ENCODE results near the gene PTPRT. TPM values are rescaled to one million over a fixed set of nuclear protein-coding genes. Genes with fewer than 3 reads are reported as not detected.

Gene PTPRT
- total and polyA plus RNA-seq, 7 donors: under 0.01 to 0.09 (median 0.03) TPM; not detected in 1

GRCh38 chr20:42978184-42978974, 211.3 kb downstream of the PTPRT start:
- Histone ChIP-seq H3K36me3 (ENCODE audit: insufficient read depth in 1 of 2, low read depth in 1 of 2) (no peaks in the 10 kb centered on the region), H3K27me3 (ENCODE audit: insufficient read depth in 3 of 3, low read length in 2 of 3) (no peaks in the 10 kb centered on the region), H3K4me1 (no peaks in the 10 kb centered on the region), H3K4me3 (no peak overlapping the region), H3K27ac (no peak overlapping the region), H3K9me3 (no peaks in the 10 kb centered on the region)
- intact Hi-C loops (cut with DNase I): no loop called here
- no peak for TF ChIP-seq CTCF (IDR thresholded peaks at IDR 0.05)
- DNase-seq (no peak), ATAC-seq (no peak)
- 83 to 84% (median 84%) methylated on average over 12 of the region's 12 CpGs for WGBS, 3 donors

- 91 to 98% (median 91%) methylated on average over 1 of the region's 1 CpG for WGBS, 3 donors
- intact Hi-C loops (cut with DNase I): no loop called here
- ATAC-seq (no peak), DNase-seq (no peak)
- H3K27ac ChIP-seq: no peak overlapping the region
- no peaks in the 10 kb centered on the region for H3K4me1 ChIP-seq
- H3K4me3 ChIP-seq: no peak overlapping the region
- no peaks in the 10 kb centered on the region for H3K27me3 ChIP-seq (ENCODE audit: insufficient read depth in 3 of 3, low read length in 2 of 3)
- TF ChIP-seq CTCF (IDR thresholded peaks at IDR 0.05): no peak
- H3K36me3 ChIP-seq (ENCODE audit: insufficient read depth in 1 of 2, low read depth in 1 of 2): no peaks in the 10 kb centered on the region
- H3K9me3 ChIP-seq: no peaks in the 10 kb centered on the region
Observed at GRCh38 chr20:42975974-42976373, 213.7 kb downstream of the PTPRT start.

- Histone ChIP-seq H3K4me1 (no peaks in the 10 kb centered on the region), H3K36me3 (ENCODE audit: insufficient read depth in 1 of 2, low read depth in 1 of 2) (no peaks in the 10 kb centered on the region), H3K9me3 (no peaks in the 10 kb centered on the region), H3K27ac (no peak overlapping the region), H3K27me3 (ENCODE audit: insufficient read depth in 3 of 3, low read length in 2 of 3) (no peaks in the 10 kb centered on the region), H3K4me3 (no peak overlapping the region)
- intact Hi-C loops (cut with DNase I): no loop called here
- WGBS, 3 donors: 74 to 79% (median 75%) methylated on average over 8 of the region's 8 CpGs
- ATAC-seq (no peak), DNase-seq (no peak)
- no peak for TF ChIP-seq CTCF (IDR thresholded peaks at IDR 0.05)
Observed at GRCh38 chr20:42974347-42974746, 215.4 kb downstream of the PTPRT start.

GRCh38 chr20:42972591-42972990, 217.1 kb downstream of the PTPRT start:
- H3K27ac ChIP-seq: no peak overlapping the region
- ATAC-seq (no peak), DNase-seq (no peak)
- intact Hi-C loops (cut with DNase I): no loop called here
- H3K27me3 ChIP-seq (ENCODE audit: insufficient read depth in 3 of 3, low read length in 2 of 3): no peaks in the 10 kb centered on the region
- no peaks in the 10 kb centered on the region for H3K9me3 ChIP-seq
- no peaks in the 10 kb centered on the region for H3K36me3 ChIP-seq (ENCODE audit: insufficient read depth in 1 of 2, low read depth in 1 of 2)
- H3K4me3 ChIP-seq: no peak overlapping the region
- WGBS, 3 donors: 88 to 92% (median 88%) methylated on average over 5 of the region's 5 CpGs
- no peaks in the 10 kb centered on the region for H3K4me1 ChIP-seq
- TF ChIP-seq CTCF (IDR thresholded peaks at IDR 0.05): no peak

GRCh38 chr20:42968746-42969145, 221.0 kb downstream of the PTPRT start:
- 90 to 93% (median 91%) methylated on average over 9 of the region's 9 CpGs for WGBS, 3 donors
- no peak for ATAC-seq
- no peak overlapping the region for H3K4me3 ChIP-seq
- H3K27me3 ChIP-seq (ENCODE audit: insufficient read depth in 3 of 3, low read length in 2 of 3): no peaks in the 10 kb centered on the region
- no peaks in the 10 kb centered on the region for H3K36me3 ChIP-seq (ENCODE audit: insufficient read depth in 1 of 2, low read depth in 1 of 2)
- H3K4me1 ChIP-seq: no peaks in the 10 kb centered on the region
- H3K27ac ChIP-seq: no peak overlapping the region
- no peaks in the 10 kb centered on the region for H3K9me3 ChIP-seq
- no peak for TF ChIP-seq CTCF (IDR thresholded peaks at IDR 0.05)
- intact Hi-C loops (cut with DNase I): no loop called here
- DNase-seq: no peak
